HepG2 (cell line): ENCODE data around the gene SEC11A. TPM values are rescaled to one million over a fixed set of nuclear protein-coding genes. Genes with fewer than 3 reads are reported as not detected.

Experiments used
- CENPT ChIP-seq: sonication (generic); formaldehyde crosslinking; IDR thresholded peaks from 2 replicates; pipeline ENCODE4 v1.8.0; 2022; ENCODE audit warnings: low read depth, mild to moderate bottlenecking, moderate library complexity, missing genetic modification reagents
- DR1 ChIP-seq: sonication (generic); formaldehyde crosslinking; IDR thresholded peaks from 2 replicates; pipeline ENCODE4 v1.8.0; 2021; ENCODE audit warnings: mild to moderate bottlenecking, missing genetic modification reagents, inconsistent platforms
- KLF6 ChIP-seq: IDR thresholded peaks from 2 replicates; pipeline ENCODE4 v1.8.0; 2016; ENCODE audit warnings: missing biosample characterization, missing genetic modification reagents
- MIER3 ChIP-seq: IDR thresholded peaks from 2 replicates; pipeline ENCODE4 v1.6.1; 2016; ENCODE audit warnings: missing compliant biosample characterization, borderline replicate concordance
- STAT6 ChIP-seq: sonication (generic); formaldehyde crosslinking; IDR thresholded peaks from 2 replicates; pipeline ENCODE4 v1.4.0; 2020; ENCODE audit warnings: missing genetic modification reagents, mild to moderate bottlenecking, borderline replicate concordance
- ZBTB40 ChIP-seq, 2 experiments: fragments of 450-650 bp in 1 of 2; sonication (generic) in 1 of 2; formaldehyde crosslinking in 1 of 2; IDR thresholded peaks; 2 replicates each; pipeline versions ENCODE4 v1.6.1 to v1.8.0; 2016 to 2022; ENCODE audit warnings: antibody characterized with exemption in 1 of 2, mild to moderate bottlenecking in 1 of 2, missing genetic modification reagents in 1 of 2
- ZNF207 ChIP-seq: fragments of 450-650 bp; IDR thresholded peaks from 2 replicates; pipeline ENCODE4 v1.6.1; 2016; ENCODE audit warnings: antibody characterized with exemption, borderline replicate concordance
- ZNF503 ChIP-seq: sonication (generic); formaldehyde crosslinking; IDR thresholded peaks from 2 replicates; pipeline ENCODE4 v1.4.0; 2020; ENCODE audit warnings: missing genetic modification reagents
- ZNF672 ChIP-seq: sonication (generic); formaldehyde crosslinking; IDR thresholded peaks from 2 replicates; pipeline ENCODE4 v1.8.1; 2022; ENCODE audit warnings: missing genetic modification reagents
- polyA plus RNA-seq, 8 experiments: library from polyadenylated mRNA; depleted of rRNA in 3 of 8; stranded (reverse) in 7 of 8; unstranded in 1 of 8; fragments of >200 nt; fragmentation: Illumina TruSeq in 4 of 8; extraction: Trizol in 4 of 8; gene quantifications; 2 replicates each; pipeline versions ENCODE4 v1.2.1 to v1.2.3, GENCODE V29; 2011 to 2016; ENCODE audit warnings: low read depth in 4 of 8, missing spikeins in 1 of 8, mixed read lengths in 1 of 8; ENCODE audit not compliant: insufficient read depth in 1 of 8
- total RNA-seq, 5 experiments: library from RNA; depleted of rRNA; stranded (reverse); fragments of >200 nt; fragmentation: Illumina TruSeq; extraction: Trizol; gene quantifications; 2 replicates each; pipeline ENCODE4 v1.2.3, GENCODE V29; 2016; ENCODE audit warnings: low read depth in 1 of 5
- TF ChIP-seq, protein P1 (sequence below): sonication (generic); formaldehyde crosslinking; IDR thresholded peaks from 2 replicates; pipeline ENCODE4 v1.4.0; 2020; ENCODE audit warnings: mild to moderate bottlenecking, missing genetic modification reagents
- TF ChIP-seq, protein P2 (sequence below): IDR thresholded peaks from 2 replicates; pipeline ENCODE4 v1.6.1; 2018; ENCODE audit warnings: missing genetic modification reagents

The SEC11A gene
- total and polyA plus RNA-seq, 2 of the 13 experiments (the other 11 are each of a cell fraction or from before 2014, with no cell fraction given) = 141 to 230 TPM

DNA sequence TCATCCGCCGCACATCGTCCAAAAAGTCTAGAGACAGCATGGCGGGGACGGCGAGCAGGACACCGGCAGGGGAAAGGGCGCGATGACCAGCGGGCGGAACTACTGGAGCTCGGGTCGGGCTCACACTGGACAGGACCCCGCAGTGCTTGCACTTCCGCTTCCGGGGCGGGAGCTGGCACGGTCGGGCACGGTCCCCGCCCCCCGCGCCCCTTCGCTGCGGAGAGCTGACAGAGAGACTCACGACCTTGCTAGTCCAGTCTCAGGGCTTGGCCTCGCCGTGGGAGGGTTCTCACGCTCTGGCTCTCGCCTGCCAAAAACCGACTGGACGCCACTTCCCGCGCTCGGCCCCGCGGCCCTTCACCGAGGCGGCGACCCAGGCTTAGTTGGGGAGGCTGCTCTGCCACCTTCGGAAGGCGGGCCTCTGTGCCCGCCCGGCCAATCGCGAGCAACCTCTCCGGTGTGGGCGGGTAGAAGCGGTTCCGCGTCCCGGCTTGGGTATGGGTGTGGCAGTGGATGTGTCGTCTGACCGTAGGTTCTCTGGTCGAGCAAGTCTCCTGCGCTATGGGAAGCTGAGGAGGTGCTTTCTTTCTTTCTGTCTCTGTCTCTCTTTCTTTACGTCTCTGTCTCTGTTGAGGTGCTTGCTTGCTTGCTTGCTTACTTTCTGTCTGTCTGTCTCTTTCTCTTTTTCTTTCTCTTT is at the start of gene SEC11A (continued):
- peak; percentile 94 for TF ChIP-seq ZBTB40 (IDR thresholded peaks at IDR 0.05)
- TF ChIP-seq ZBTB40 (CRISPR knock-in tag; IDR thresholded peaks at IDR 0.05) = peak; percentile 64; the same call in 1 of the 2 replicates
- TF ChIP-seq ZNF503 = peak; percentile 24; the same call in 1 of the 2 replicates
- TF ChIP-seq ZNF672 (CRISPR knock-in tag) = no peak
- peak; percentile 94 for TF ChIP-seq KLF6
- no peak for TF ChIP-seq ZNF207
- TF ChIP-seq MIER3 = peak; percentile 35; the same call in 1 of the 2 replicates
- peak; percentile 87 for TF ChIP-seq CENPT (CRISPR knock-in tag)
- TF ChIP-seq DR1 (CRISPR knock-in tag) = peak; percentile 84
- TF ChIP-seq, protein P1, sequence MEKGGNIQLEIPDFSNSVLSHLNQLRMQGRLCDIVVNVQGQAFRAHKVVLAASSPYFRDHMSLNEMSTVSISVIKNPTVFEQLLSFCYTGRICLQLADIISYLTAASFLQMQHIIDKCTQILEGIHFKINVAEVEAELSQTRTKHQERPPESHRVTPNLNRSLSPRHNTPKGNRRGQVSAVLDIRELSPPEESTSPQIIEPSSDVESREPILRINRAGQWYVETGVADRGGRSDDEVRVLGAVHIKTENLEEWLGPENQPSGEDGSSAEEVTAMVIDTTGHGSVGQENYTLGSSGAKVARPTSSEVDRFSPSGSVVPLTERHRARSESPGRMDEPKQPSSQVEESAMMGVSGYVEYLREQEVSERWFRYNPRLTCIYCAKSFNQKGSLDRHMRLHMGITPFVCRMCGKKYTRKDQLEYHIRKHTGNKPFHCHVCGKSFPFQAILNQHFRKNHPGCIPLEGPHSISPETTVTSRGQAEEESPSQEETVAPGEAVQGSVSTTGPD (CRISPR knock-in tag) = no peak
- TF ChIP-seq STAT6 = no peak
- TF ChIP-seq, protein P2, sequence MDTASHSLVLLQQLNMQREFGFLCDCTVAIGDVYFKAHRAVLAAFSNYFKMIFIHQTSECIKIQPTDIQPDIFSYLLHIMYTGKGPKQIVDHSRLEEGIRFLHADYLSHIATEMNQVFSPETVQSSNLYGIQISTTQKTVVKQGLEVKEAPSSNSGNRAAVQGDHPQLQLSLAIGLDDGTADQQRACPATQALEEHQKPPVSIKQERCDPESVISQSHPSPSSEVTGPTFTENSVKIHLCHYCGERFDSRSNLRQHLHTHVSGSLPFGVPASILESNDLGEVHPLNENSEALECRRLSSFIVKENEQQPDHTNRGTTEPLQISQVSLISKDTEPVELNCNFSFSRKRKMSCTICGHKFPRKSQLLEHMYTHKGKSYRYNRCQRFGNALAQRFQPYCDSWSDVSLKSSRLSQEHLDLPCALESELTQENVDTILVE (CRISPR knock-in tag) = peak; percentile 83; the same call in 1 of the 2 replicates
